GM23338 (cell line): ENCODE data around the gene PER3. TPM values are rescaled to one million over a fixed set of nuclear protein-coding genes. Genes with fewer than 3 reads are reported as not detected.

Experiments
- ATAC-seq: fragments of 200-7000 bp; cut with Tn5 transposase; 3 replicates; pipeline ENCODE4 v1.9.1; 2020
- DNase-seq: peaks from one replicate; pipeline ENCODE4 v3.0.0-alpha.2; 2015; ENCODE audit warnings: low spot score
- H2AFZ ChIP-seq: fragments of 200-600 bp; sonication (generic); 2 replicates; pipeline ENCODE4 v1.8.0; 2016; ENCODE audit warnings: antibody characterized with exemption, mild to moderate bottlenecking, moderate library complexity
- H3F3A ChIP-seq: fragments of 200-600 bp; sonication (generic); replicated peaks from 2 replicates; pipeline ENCODE4 v1.8.0; 2017; ENCODE audit warnings: antibody characterized with exemption, mixed run types, low read depth
- H3K27ac ChIP-seq: fragments of 200-600 bp; sonication (generic); 2 replicates; pipeline ENCODE4 v1.6.1; 2016; ENCODE audit warnings: low read depth
- H3K27me3 ChIP-seq: fragments of 200-600 bp; sonication (generic); 2 replicates; pipeline ENCODE4 v1.8.0; 2016; ENCODE audit warnings: mild to moderate bottlenecking, mixed run types, moderate library complexity; ENCODE audit not compliant: insufficient read depth
- H3K36me3 ChIP-seq: fragments of 200-600 bp; sonication (generic); 2 replicates; pipeline ENCODE4 v1.8.0; 2016; ENCODE audit warnings: mild to moderate bottlenecking; ENCODE audit not compliant: insufficient read depth
- H3K4me1 ChIP-seq: fragments of 200-600 bp; sonication (generic); 2 replicates; pipeline ENCODE4 v1.8.0; 2016; ENCODE audit warnings: mild to moderate bottlenecking, moderate library complexity; ENCODE audit not compliant: insufficient read depth
- H3K4me2 ChIP-seq: fragments of 200-600 bp; sonication (generic); 2 replicates; pipeline ENCODE4 v1.7.1; 2017; ENCODE audit warnings: mixed run types
- H3K4me3 ChIP-seq: fragments of 200-600 bp; sonication (generic); 2 replicates; pipeline ENCODE4 v1.6.1; 2016; ENCODE audit warnings: mixed run types
- H3K79me2 ChIP-seq: fragments of 200-600 bp; sonication (generic); replicated peaks from 2 replicates; pipeline ENCODE4 v1.8.0; 2017; ENCODE audit warnings: mild to moderate bottlenecking; ENCODE audit not compliant: insufficient read depth
- H3K9me2 ChIP-seq: fragments of 200-600 bp; sonication (generic); 2 replicates; pipeline ENCODE4 v1.8.0; 2017; ENCODE audit not compliant: insufficient read depth
- H4K20me1 ChIP-seq: fragments of 200-600 bp; sonication (generic); replicated peaks from 2 replicates; pipeline ENCODE4 v1.8.0; 2017; ENCODE audit warnings: mild to moderate bottlenecking; ENCODE audit not compliant: insufficient read depth
- H3K27ac Mint-ChIP-seq: 2 replicates; pipeline ENCODE4 v1.8.0; 2020; ENCODE audit warnings: inconsistent platforms, mild to moderate bottlenecking, moderate library complexity, mixed read lengths
- H3K27me3 Mint-ChIP-seq: 3 replicates; pipeline ENCODE4 v1.8.0; 2022; ENCODE audit warnings: low read depth, mild to moderate bottlenecking, moderate library complexity, mixed read lengths, inconsistent platforms; ENCODE audit not compliant: insufficient read depth, poor library complexity
- H3K36me3 Mint-ChIP-seq: 3 replicates; pipeline ENCODE4 v1.8.0; 2021; ENCODE audit warnings: low read depth, mild to moderate bottlenecking, inconsistent platforms, moderate library complexity, mixed read lengths
- H3K4me1 Mint-ChIP-seq: 3 replicates; pipeline ENCODE4 v1.8.0; 2020; ENCODE audit warnings: mild to moderate bottlenecking, inconsistent platforms, mixed read lengths
- H3K4me3 Mint-ChIP-seq: 3 replicates; pipeline ENCODE4 v1.8.0; 2021; ENCODE audit warnings: moderate library complexity, mild to moderate bottlenecking, inconsistent platforms, mixed read lengths
- H3K9me3 Mint-ChIP-seq: 3 replicates; pipeline ENCODE4 v1.8.0; 2020; ENCODE audit warnings: moderate library complexity, mild to moderate bottlenecking, inconsistent platforms, mixed read lengths
- CREB1 ChIP-seq: fragments of 250-450 bp; sonication (Bioruptor Pico); IDR thresholded peaks from 2 replicates; pipeline ENCODE4 v1.5.0; 2020; ENCODE audit warnings: low read depth, mild to moderate bottlenecking, moderate library complexity
- EZH2 ChIP-seq: fragments of 200-600 bp; sonication (generic); IDR thresholded peaks from one replicate; pipeline ENCODE4 v1.8.0; 2017; ENCODE audit warnings: antibody characterized with exemption, mild to moderate bottlenecking, low read depth; ENCODE audit not compliant: unreplicated experiment
- EZH2phosphoT487 ChIP-seq: fragments of 200-600 bp; sonication (generic); IDR thresholded peaks from one replicate; pipeline ENCODE4 v1.8.1; 2018; ENCODE audit warnings: antibody characterized with exemption; ENCODE audit not compliant: unreplicated experiment
- JUNB ChIP-seq: IDR thresholded peaks from one replicate; pipeline ENCODE4 v1.6.1; 2016; ENCODE audit warnings: antibody characterized with exemption; ENCODE audit not compliant: unreplicated experiment
- NANOG ChIP-seq: IDR thresholded peaks from 2 replicates; pipeline ENCODE4 v1.6.1; 2016; ENCODE audit warnings: antibody characterized with exemption, borderline replicate concordance
- POLR2AphosphoS5 ChIP-seq: IDR thresholded peaks from 2 replicates; pipeline ENCODE4 v1.6.1; 2016; ENCODE audit warnings: antibody characterized with exemption, low read depth
- STAT1 ChIP-seq: IDR thresholded peaks from one replicate; pipeline ENCODE4 v1.6.1; 2016; ENCODE audit warnings: antibody characterized with exemption; ENCODE audit not compliant: unreplicated experiment
- ZNF114 ChIP-seq: fragments of 250-450 bp; sonication (Bioruptor Pico); IDR thresholded peaks from 2 replicates; pipeline ENCODE4 v1.5.0; 2020; ENCODE audit warnings: mild to moderate bottlenecking, moderate library complexity
- ZNF331 ChIP-seq: fragments of 250-450 bp; sonication (Bioruptor Pico); IDR thresholded peaks from 2 replicates; pipeline ENCODE4 v1.5.0; 2020; ENCODE audit warnings: low read depth, mild to moderate bottlenecking, moderate library complexity
- polyA plus RNA-seq: library from polyadenylated mRNA; unstranded; fragments of >200 nt; fragmentation: Nextera tagmentation; extraction: Ambion mirVana; gene quantifications from 2 replicates; pipeline ENCODE4 v1.2.1, GENCODE V29; 2016
- total RNA-seq: library from RNA; depleted of rRNA; stranded (reverse); fragments of >200 nt; shearing (Covaris generic); gene quantifications from 2 replicates; pipeline ENCODE4 v1.2.3, GENCODE V29; 2014
- TF ChIP-seq, protein P1 (sequence below): IDR thresholded peaks from one replicate; pipeline ENCODE4 v1.6.1; 2018; ENCODE audit warnings: antibody characterized with exemption; ENCODE audit not compliant: unreplicated experiment
- TF ChIP-seq, protein P2 (sequence below), 2 experiments: fragments of 200-600 bp in 1 of 2; sonication (generic) in 1 of 2; conservative IDR thresholded peaks; 2 replicates each; pipeline versions ENCODE4 v1.5.1 to v1.6.1; 2016 to 2017; ENCODE audit warnings: antibody characterized with exemption in 2 of 2, low read depth in 2 of 2, mild to moderate bottlenecking in 2 of 2, moderate library complexity in 1 of 2
- TF ChIP-seq, protein P3 (sequence below): fragments of 250-450 bp; sonication (Bioruptor Pico); IDR thresholded peaks from 2 replicates; pipeline ENCODE4 v1.5.0; 2020; ENCODE audit warnings: mild to moderate bottlenecking, moderate library complexity
- TF ChIP-seq, protein P4 (sequence below): IDR thresholded peaks from 2 replicates; pipeline ENCODE4 v1.6.1; 2016; ENCODE audit warnings: antibody characterized with exemption

PER3 gene
- total and polyA plus RNA-seq, 2 experiments from 2014 or later: 6.1 to 16.4 TPM

DNA sequence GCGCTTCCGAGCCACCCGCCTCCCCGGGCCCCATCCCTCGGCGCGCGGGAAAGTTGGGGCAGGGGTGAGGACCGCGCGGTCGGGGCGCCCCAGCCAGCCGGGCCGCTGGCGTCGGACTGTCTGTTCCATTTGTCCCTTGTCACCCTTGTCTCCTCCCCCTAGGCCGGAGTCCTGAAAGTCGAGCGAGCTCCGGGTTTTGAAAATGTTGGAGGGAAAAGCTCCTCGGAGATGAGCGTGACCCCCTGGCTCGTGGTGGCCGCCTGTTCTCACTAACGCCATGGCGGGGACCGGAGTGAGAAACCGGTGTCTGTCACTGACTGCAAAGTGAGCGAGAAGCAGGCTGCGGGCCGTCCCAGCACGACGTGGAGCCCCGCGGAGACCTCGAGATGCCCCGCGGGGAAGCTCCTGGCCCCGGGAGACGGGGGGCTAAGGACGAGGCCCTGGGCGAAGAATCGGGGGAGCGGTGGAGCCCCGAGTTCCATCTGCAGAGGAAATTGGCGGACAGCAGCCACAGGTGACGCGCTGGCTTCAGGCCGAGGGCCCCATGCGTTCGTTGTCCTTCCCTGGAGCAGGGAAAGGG, 491 bp downstream of the PER3 start:
- Mint-ChIP-seq H3K4me1 (no peaks in the 10 kb centered on the region), H3K9me3 (peaks cover 15% of the 10 kb centered on the region), H3K36me3 (peaks cover 63% of the 10 kb centered on the region), H3K27ac (no peak overlapping the region), H3K27me3 (peaks cover 15% of the 10 kb centered on the region), H3K4me3 (peak overlapping the region; percentile 57)
- Histone ChIP-seq H4K20me1 (no peaks in the 10 kb centered on the region; the same call in 1 of the 2 replicates), H3F3A (no peaks in the 10 kb centered on the region), H3K27ac (no peak overlapping the region), H3K36me3 (peaks cover 36% of the 10 kb centered on the region), H3K79me2 (no peaks in the 10 kb centered on the region), H3K9me2 (no peaks in the 10 kb centered on the region; the same call in 1 of the 2 replicates), H2AFZ (peak overlapping the region; percentile 32; the same call in 1 of the 2 replicates), H3K4me1 (0 out of 2 replicates have a peak, but pooled peaks cover 4% of the 10 kb centered on the region), H3K27me3 (peaks cover 9% of the 10 kb centered on the region), H3K4me2 (peak overlapping the region; percentile 78), H3K4me3 (peak overlapping the region; percentile 63)
- peak; percentile 38 for DNase-seq
- no peak; the same call in 2 of the 3 replicates for ATAC-seq
- no peak for TF ChIP-seq EZH2
- TF ChIP-seq, protein P1, sequence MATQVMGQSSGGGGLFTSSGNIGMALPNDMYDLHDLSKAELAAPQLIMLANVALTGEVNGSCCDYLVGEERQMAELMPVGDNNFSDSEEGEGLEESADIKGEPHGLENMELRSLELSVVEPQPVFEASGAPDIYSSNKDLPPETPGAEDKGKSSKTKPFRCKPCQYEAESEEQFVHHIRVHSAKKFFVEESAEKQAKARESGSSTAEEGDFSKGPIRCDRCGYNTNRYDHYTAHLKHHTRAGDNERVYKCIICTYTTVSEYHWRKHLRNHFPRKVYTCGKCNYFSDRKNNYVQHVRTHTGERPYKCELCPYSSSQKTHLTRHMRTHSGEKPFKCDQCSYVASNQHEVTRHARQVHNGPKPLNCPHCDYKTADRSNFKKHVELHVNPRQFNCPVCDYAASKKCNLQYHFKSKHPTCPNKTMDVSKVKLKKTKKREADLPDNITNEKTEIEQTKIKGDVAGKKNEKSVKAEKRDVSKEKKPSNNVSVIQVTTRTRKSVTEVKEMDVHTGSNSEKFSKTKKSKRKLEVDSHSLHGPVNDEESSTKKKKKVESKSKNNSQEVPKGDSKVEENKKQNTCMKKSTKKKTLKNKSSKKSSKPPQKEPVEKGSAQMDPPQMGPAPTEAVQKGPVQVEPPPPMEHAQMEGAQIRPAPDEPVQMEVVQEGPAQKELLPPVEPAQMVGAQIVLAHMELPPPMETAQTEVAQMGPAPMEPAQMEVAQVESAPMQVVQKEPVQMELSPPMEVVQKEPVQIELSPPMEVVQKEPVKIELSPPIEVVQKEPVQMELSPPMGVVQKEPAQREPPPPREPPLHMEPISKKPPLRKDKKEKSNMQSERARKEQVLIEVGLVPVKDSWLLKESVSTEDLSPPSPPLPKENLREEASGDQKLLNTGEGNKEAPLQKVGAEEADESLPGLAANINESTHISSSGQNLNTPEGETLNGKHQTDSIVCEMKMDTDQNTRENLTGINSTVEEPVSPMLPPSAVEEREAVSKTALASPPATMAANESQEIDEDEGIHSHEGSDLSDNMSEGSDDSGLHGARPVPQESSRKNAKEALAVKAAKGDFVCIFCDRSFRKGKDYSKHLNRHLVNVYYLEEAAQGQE: no peak
- TF ChIP-seq ZNF114 (CRISPR knock-in tag): no peak
- TF ChIP-seq ZNF331 (CRISPR knock-in tag): no peak
- no peak for TF ChIP-seq STAT1
- no peak for TF ChIP-seq EZH2phosphoT487
- no peak for TF ChIP-seq POLR2AphosphoS5
- TF ChIP-seq, protein P2, sequence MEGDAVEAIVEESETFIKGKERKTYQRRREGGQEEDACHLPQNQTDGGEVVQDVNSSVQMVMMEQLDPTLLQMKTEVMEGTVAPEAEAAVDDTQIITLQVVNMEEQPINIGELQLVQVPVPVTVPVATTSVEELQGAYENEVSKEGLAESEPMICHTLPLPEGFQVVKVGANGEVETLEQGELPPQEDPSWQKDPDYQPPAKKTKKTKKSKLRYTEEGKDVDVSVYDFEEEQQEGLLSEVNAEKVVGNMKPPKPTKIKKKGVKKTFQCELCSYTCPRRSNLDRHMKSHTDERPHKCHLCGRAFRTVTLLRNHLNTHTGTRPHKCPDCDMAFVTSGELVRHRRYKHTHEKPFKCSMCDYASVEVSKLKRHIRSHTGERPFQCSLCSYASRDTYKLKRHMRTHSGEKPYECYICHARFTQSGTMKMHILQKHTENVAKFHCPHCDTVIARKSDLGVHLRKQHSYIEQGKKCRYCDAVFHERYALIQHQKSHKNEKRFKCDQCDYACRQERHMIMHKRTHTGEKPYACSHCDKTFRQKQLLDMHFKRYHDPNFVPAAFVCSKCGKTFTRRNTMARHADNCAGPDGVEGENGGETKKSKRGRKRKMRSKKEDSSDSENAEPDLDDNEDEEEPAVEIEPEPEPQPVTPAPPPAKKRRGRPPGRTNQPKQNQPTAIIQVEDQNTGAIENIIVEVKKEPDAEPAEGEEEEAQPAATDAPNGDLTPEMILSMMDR (conservative IDR thresholded peaks at IDR 0.05; ENCODE audit: low read depth in 2 of 2): no peak
- TF ChIP-seq CREB1: no peak
- no peak for TF ChIP-seq JUNB
- TF ChIP-seq NANOG: no peak
- TF ChIP-seq, protein P3, sequence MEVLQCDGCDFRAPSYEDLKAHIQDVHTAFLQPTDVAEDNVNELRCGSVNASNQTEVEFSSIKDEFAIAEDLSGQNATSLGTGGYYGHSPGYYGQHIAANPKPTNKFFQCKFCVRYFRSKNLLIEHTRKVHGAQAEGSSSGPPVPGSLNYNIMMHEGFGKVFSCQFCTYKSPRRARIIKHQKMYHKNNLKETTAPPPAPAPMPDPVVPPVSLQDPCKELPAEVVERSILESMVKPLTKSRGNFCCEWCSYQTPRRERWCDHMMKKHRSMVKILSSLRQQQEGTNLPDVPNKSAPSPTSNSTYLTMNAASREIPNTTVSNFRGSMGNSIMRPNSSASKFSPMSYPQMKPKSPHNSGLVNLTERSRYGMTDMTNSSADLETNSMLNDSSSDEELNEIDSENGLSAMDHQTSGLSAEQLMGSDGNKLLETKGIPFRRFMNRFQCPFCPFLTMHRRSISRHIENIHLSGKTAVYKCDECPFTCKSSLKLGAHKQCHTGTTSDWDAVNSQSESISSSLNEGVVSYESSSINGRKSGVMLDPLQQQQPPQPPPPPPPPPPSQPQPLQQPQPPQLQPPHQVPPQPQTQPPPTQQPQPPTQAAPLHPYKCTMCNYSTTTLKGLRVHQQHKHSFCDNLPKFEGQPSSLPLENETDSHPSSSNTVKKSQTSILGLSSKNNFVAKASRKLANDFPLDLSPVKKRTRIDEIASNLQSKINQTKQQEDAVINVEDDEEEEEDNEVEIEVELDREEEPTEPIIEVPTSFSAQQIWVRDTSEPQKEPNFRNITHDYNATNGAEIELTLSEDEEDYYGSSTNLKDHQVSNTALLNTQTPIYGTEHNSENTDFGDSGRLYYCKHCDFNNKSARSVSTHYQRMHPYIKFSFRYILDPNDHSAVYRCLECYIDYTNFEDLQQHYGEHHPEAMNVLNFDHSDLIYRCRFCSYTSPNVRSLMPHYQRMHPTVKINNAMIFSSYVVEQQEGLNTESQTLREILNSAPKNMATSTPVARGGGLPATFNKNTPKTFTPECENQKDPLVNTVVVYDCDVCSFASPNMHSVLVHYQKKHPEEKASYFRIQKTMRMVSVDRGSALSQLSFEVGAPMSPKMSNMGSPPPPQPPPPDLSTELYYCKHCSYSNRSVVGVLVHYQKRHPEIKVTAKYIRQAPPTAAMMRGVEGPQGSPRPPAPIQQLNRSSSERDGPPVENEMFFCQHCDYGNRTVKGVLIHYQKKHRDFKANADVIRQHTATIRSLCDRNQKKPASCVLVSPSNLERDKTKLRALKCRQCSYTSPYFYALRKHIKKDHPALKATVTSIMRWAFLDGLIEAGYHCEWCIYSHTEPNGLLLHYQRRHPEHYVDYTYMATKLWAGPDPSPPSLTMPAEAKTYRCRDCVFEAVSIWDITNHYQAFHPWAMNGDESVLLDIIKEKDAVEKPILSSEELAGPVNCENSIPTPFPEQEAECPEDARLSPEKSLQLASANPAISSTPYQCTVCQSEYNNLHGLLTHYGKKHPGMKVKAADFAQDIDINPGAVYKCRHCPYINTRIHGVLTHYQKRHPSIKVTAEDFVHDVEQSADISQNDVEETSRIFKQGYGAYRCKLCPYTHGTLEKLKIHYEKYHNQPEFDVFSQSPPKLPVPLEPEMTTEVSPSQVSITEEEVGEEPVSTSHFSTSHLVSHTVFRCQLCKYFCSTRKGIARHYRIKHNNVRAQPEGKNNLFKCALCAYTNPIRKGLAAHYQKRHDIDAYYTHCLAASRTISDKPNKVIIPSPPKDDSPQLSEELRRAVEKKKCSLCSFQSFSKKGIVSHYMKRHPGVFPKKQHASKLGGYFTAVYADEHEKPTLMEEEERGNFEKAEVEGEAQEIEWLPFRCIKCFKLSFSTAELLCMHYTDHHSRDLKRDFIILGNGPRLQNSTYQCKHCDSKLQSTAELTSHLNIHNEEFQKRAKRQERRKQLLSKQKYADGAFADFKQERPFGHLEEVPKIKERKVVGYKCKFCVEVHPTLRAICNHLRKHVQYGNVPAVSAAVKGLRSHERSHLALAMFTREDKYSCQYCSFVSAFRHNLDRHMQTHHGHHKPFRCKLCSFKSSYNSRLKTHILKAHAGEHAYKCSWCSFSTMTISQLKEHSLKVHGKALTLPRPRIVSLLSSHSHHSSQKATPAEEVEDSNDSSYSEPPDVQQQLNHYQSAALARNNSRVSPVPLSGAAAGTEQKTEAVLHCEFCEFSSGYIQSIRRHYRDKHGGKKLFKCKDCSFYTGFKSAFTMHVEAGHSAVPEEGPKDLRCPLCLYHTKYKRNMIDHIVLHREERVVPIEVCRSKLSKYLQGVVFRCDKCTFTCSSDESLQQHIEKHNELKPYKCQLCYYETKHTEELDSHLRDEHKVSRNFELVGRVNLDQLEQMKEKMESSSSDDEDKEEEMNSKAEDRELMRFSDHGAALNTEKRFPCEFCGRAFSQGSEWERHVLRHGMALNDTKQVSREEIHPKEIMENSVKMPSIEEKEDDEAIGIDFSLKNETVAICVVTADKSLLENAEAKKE: no peak
- TF ChIP-seq, protein P4, sequence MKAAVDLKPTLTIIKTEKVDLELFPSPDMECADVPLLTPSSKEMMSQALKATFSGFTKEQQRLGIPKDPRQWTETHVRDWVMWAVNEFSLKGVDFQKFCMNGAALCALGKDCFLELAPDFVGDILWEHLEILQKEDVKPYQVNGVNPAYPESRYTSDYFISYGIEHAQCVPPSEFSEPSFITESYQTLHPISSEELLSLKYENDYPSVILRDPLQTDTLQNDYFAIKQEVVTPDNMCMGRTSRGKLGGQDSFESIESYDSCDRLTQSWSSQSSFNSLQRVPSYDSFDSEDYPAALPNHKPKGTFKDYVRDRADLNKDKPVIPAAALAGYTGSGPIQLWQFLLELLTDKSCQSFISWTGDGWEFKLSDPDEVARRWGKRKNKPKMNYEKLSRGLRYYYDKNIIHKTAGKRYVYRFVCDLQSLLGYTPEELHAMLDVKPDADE: no peak
